ENCODE data around the gene ULK2.

The ULK2 gene

GRCh38 chr17:19744922-19745757 lies 122.6 kb downstream of the ULK2 start:
- no peak for DNase-seq

- no peak for DNase-seq
Observed at GRCh38 chr17:19744492-19744891, 123.2 kb downstream of the ULK2 start.

- no peak for DNase-seq
Observed at GRCh38 chr17:19743101-19744100, 124.3 kb downstream of the ULK2 start.

- no peak for DNase-seq
Observed at GRCh38 chr17:19742495-19742894, 125.2 kb downstream of the ULK2 start.

- DNase-seq, result no peak
Observed at GRCh38 chr17:19741832-19742457, 125.8 kb downstream of the ULK2 start.

- no peak for DNase-seq
Observed at GRCh38 chr17:19740933-19741332, 126.8 kb downstream of the ULK2 start.

- no peak for DNase-seq
Observed at GRCh38 chr17:19739241-19740201, 128.2 kb downstream of the ULK2 start.

GRCh38 chr17:19738757-19739156 lies 129.0 kb downstream of the ULK2 start:
- no peak for DNase-seq

GRCh38 chr17:19738073-19738449 lies 129.7 kb downstream of the ULK2 start:
- DNase-seq, result no peak

- no peak for DNase-seq
Observed at GRCh38 chr17:19737305-19738072, 130.2 kb downstream of the ULK2 start.

- DNase-seq, result no peak
Observed at GRCh38 chr17:19736071-19736470, 131.7 kb downstream of the ULK2 start.

- no peak for DNase-seq
Observed at GRCh38 chr17:19733953-19734526, 133.7 kb downstream of the ULK2 start.

- no peak for DNase-seq
Observed at GRCh38 chr17:19731626-19732025, 136.1 kb downstream of the ULK2 start.

GRCh38 chr17:19730843-19731242 lies 136.9 kb downstream of the ULK2 start:
- no peak for DNase-seq

GRCh38 chr17:19729900-19730299 lies 137.8 kb downstream of the ULK2 start:
- no peak for DNase-seq

- peak; percentile 28 for DNase-seq
Observed at GRCh38 chr17:19728084-19728495, 139.6 kb downstream of the ULK2 start.

GRCh38 chr17:19727501-19728078 lies 140.1 kb downstream of the ULK2 start:
- DNase-seq, result peak; percentile 4

- DNase-seq, result no peak
Observed at GRCh38 chr17:19726631-19727376, 140.9 kb downstream of the ULK2 start.

GRCh38 chr17:19725486-19725885 lies 142.2 kb downstream of the ULK2 start:
- no peak for DNase-seq

Data from NCI-H446 treated with DMSO at 0.1 percent for 48 hours (cell line).